Muscle of back (tissue), 11 donors: ENCODE data around the gene WNT7B. TPM values are rescaled to one million over a fixed set of nuclear protein-coding genes. Genes with fewer than 3 reads are reported as not detected.

Experiments used
- DNase-seq, 3 donors: peaks; one replicate each; pipeline versions ENCODE4 v3.0.0 to v3.0.0-alpha.2; 2013
- polyA plus RNA-seq, 10 donors: library from polyadenylated mRNA; unstranded; fragments of 120-200 nt; gene quantifications; one replicate each; pipeline ENCODE4 v1.2.1, GENCODE V29; 2013; ENCODE audit not compliant: insufficient read length in 10 of 10

WNT7B gene
- polyA plus RNA-seq, 10 donors = 0.07 to 4.9 (median 0.08) TPM

- DNase-seq = peak in 1 of 3 donors; percentile 58
Observed at GRCh38 chr22:45889539-45890350, 87.2 kb downstream of the WNT7B start.

- DNase-seq = no peak
Observed at GRCh38 chr22:45889093-45889538, 87.8 kb downstream of the WNT7B start.

- DNase-seq = no peak
Observed at GRCh38 chr22:45888221-45889092, 88.5 kb downstream of the WNT7B start.

GRCh38 chr22:45887202-45888131 is 89.5 kb downstream of the WNT7B start:
- DNase-seq = no peak

- no peak for DNase-seq
Observed at GRCh38 chr22:45886540-45886939, 90.4 kb downstream of the WNT7B start.

GRCh38 chr22:45885941-45886395 is 91.0 kb downstream of the WNT7B start:
- DNase-seq = no peak

- DNase-seq = no peak
Observed at GRCh38 chr22:45885171-45885840, 91.7 kb downstream of the WNT7B start.

- no peak for DNase-seq
Observed at GRCh38 chr22:45884201-45885062, 92.5 kb downstream of the WNT7B start.

GRCh38 chr22:45883811-45884170 is 93.2 kb downstream of the WNT7B start:
- DNase-seq = no peak

- no peak for DNase-seq
Observed at GRCh38 chr22:45882881-45883810, 93.8 kb downstream of the WNT7B start.

- DNase-seq = no peak
Observed at GRCh38 chr22:45881524-45881875, 95.5 kb downstream of the WNT7B start.

GRCh38 chr22:45880716-45881523 is 96.0 kb downstream of the WNT7B start:
- DNase-seq = no peak

GRCh38 chr22:45880091-45880715 is 96.8 kb downstream of the WNT7B start:
- no peak for DNase-seq

GRCh38 chr22:45879552-45879949 is 97.4 kb downstream of the WNT7B start:
- no peak for DNase-seq

- no peak for DNase-seq
Observed at GRCh38 chr22:45878901-45879551, 97.9 kb downstream of the WNT7B start.

- DNase-seq = no peak
Observed at GRCh38 chr22:45878051-45878781, 98.7 kb downstream of the WNT7B start.
